SK-N-SH (cell line): Measurements from ENCODE around the gene VARS1. TPM values are rescaled to one million over a fixed set of nuclear protein-coding genes. Genes with fewer than 3 reads are reported as not detected.
A peak's percentile ranks its signal among the peaks of the same experiment; 100 is the strongest.
"Not testable (repeated sequence)": the region's sequence is repeated elsewhere in the genome, so short reads cannot be mapped to it uniquely, and the experiment has no call there.

Experiments used
- CTCF ChIA-PET: fragments of 300-600, 350-600 bp; formaldehyde crosslinking; extraction: SDS; loops from one replicate; lab custom pipeline; 2021; lab: Yijun Ruan, JAX
- POLR2A ChIA-PET: fragments of 350-600 bp; sonication (Branson Sonifier 250); formaldehyde crosslinking; extraction: SDS; loops from one replicate; lab custom pipeline; 2020; ENCODE audit warnings: antibody characterized with exemption, inconsistent platforms; lab: Yijun Ruan, JAX
- DNase-seq: peaks from one replicate; pipeline ENCODE4 v3.0.0; 2012
- H2AFZ ChIP-seq: fragments of 200-600 bp; sonication (generic); 2 replicates; pipeline ENCODE4 v1.8.1; 2016; ENCODE audit warnings: antibody characterized with exemption, mild to moderate bottlenecking, low read depth
- H3F3A ChIP-seq: fragments of 200-600 bp; sonication (generic); replicated peaks from 2 replicates; pipeline ENCODE3; 2016; ENCODE audit warnings: antibody characterized with exemption, mild to moderate bottlenecking; ENCODE audit not compliant: insufficient read depth
- H3K27ac ChIP-seq, 2 experiments: fragments of 200-500 bp in 1 of 2; fragments of 200-600 bp in 1 of 2; sonication (Bioruptor generic) in 1 of 2; sonication (generic), shearing (Covaris generic) in 1 of 2; 2 replicates each; pipeline versions ENCODE4 v1.5.1 to v1.6.1; 2014 to 2016; ENCODE audit warnings: low read depth in 2 of 2, inconsistent platforms in 1 of 2, low read length in 1 of 2, mild to moderate bottlenecking in 1 of 2, mixed read lengths in 1 of 2
- H3K27me3 ChIP-seq: fragments of 200-600 bp; sonication (generic), shearing (Covaris generic); 2 replicates; pipeline ENCODE4 v1.6.1; 2016; ENCODE audit warnings: mixed run types; ENCODE audit not compliant: insufficient read depth
- H3K36me3 ChIP-seq, 2 experiments: fragments of 200-500 bp in 1 of 2; fragments of 200-600 bp in 1 of 2; sonication (Bioruptor generic) in 1 of 2; sonication (generic) in 1 of 2; replicated peaks in 1 of 2; 2 replicates each; pipeline versions ENCODE3 to v1.5.1; 2014 to 2016; ENCODE audit warnings: low read length in 1 of 2, mild to moderate bottlenecking in 1 of 2; ENCODE audit not compliant: insufficient read depth in 2 of 2, control insufficient read depth in 1 of 2
- H3K4me1 ChIP-seq, 2 experiments: fragments of 200-500 bp in 1 of 2; fragments of 200-600 bp in 1 of 2; sonication (Bioruptor generic) in 1 of 2; sonication (generic), shearing (Covaris generic) in 1 of 2; 2 replicates each; pipeline versions ENCODE4 v1.5.1 to v1.6.1; 2014 to 2016; ENCODE audit warnings: low read depth in 1 of 2, low read length in 1 of 2, mixed run types in 1 of 2; ENCODE audit not compliant: insufficient read depth in 2 of 2, control insufficient read depth in 1 of 2
- H3K4me2 ChIP-seq: fragments of 200-600 bp; sonication (generic), shearing (Covaris generic); 2 replicates; pipeline ENCODE4 v1.6.1; 2017; ENCODE audit warnings: mixed run types
- H3K4me3 ChIP-seq, 2 experiments: fragments of 200-500 bp in 1 of 2; fragments of 200-600 bp in 1 of 2; sonication (Bioruptor generic) in 1 of 2; sonication (generic), shearing (Covaris generic) in 1 of 2; 2 replicates each; pipeline versions ENCODE4 v1.5.1 to v1.8.1; 2014 to 2016; ENCODE audit warnings: low read depth in 2 of 2, inconsistent platforms in 1 of 2, low read length in 1 of 2, mild to moderate bottlenecking in 1 of 2, mixed read lengths in 1 of 2, moderate library complexity in 1 of 2
- H3K79me2 ChIP-seq: fragments of 200-600 bp; sonication (generic); 2 replicates; pipeline ENCODE4 v1.8.1; 2017; ENCODE audit warnings: mild to moderate bottlenecking; ENCODE audit not compliant: insufficient read depth
- H3K9ac ChIP-seq: fragments of 200-600 bp; sonication (generic); 2 replicates; pipeline ENCODE4 v1.6.1; 2017; ENCODE audit warnings: mixed run types
- H3K9me2 ChIP-seq: fragments of 200-600 bp; sonication (generic); 2 replicates; pipeline ENCODE4 v1.6.1; 2017; ENCODE audit warnings: mixed run types
- H3K9me3 ChIP-seq: fragments of 200-600 bp; sonication (generic); 2 replicates; pipeline ENCODE4 v1.6.1; 2017; ENCODE audit warnings: mixed run types, mild to moderate bottlenecking, moderate library complexity
- H4K20me1 ChIP-seq: fragments of 200-600 bp; sonication (generic); 2 replicates; pipeline ENCODE4 v1.6.1; 2017; ENCODE audit warnings: mild to moderate bottlenecking, mixed run types; ENCODE audit not compliant: insufficient read depth
- CHD2 ChIP-seq: fragments of 150-350 bp; IDR thresholded peaks from 2 replicates; pipeline ENCODE4 v1.6.1; 2018; ENCODE audit warnings: low read length; ENCODE audit not compliant: partially characterized antibody
- FOSL2 ChIP-seq: IDR thresholded peaks from 2 replicates; pipeline ENCODE4 v1.4.0; 2012; ENCODE audit warnings: low read depth, mild to moderate bottlenecking, moderate library complexity, borderline replicate concordance
- JUND ChIP-seq: IDR thresholded peaks from 2 replicates; pipeline ENCODE4 v1.4.0; 2012
- NRF1 ChIP-seq: IDR thresholded peaks from 2 replicates; pipeline ENCODE4 v1.6.1; 2012; ENCODE audit warnings: low read depth, mild to moderate bottlenecking, low read length
- RAD21 ChIP-seq: IDR thresholded peaks from 2 replicates; pipeline ENCODE4 v1.6.1; 2012; ENCODE audit warnings: mild to moderate bottlenecking, low read length
- SMC3 ChIP-seq: IDR thresholded peaks from 2 replicates; pipeline ENCODE4 v1.6.1; 2012; ENCODE audit warnings: low read depth, low read length, improper control_type of control experiment
- TAF1 ChIP-seq: IDR thresholded peaks from 2 replicates; pipeline ENCODE4 v1.6.1; 2012; ENCODE audit warnings: low read depth, mild to moderate bottlenecking, low read length, moderate library complexity, borderline replicate concordance
- YY1 ChIP-seq: IDR thresholded peaks from 2 replicates; pipeline ENCODE4 v1.4.0; 2012; ENCODE audit warnings: low read depth, mild to moderate bottlenecking
- WGBS: methylation state at CpG from one replicate; pipeline ENCODE4 v1.1.6; 2017; ENCODE audit warnings: low lambda C conversion rate; 5-methylcytosine and 5-hydroxymethylcytosine counted together
- polyA plus RNA-seq, 3 experiments: library from polyadenylated mRNA; depleted of rRNA; stranded (reverse); fragments of >200 nt; gene quantifications; 2 replicates each; pipeline ENCODE4 v1.2.3, GENCODE V29; 2012
- TF ChIP-seq, protein P1 (sequence below): IDR thresholded peaks from 2 replicates; pipeline ENCODE4 v1.6.1; 2012; ENCODE audit warnings: mild to moderate bottlenecking, low read depth, low read length, moderate library complexity
- TF ChIP-seq, protein P2 (sequence below): IDR thresholded peaks from 2 replicates; pipeline ENCODE4 v1.4.0; 2012; ENCODE audit warnings: low read depth, borderline replicate concordance
- TF ChIP-seq, protein P3 (sequence below): IDR thresholded peaks from 2 replicates; pipeline ENCODE4; 2012

Gene VARS1
- polyA plus RNA-seq, 1 of the 3 experiments (the other 2 are of a cell fraction), result 35.1 TPM

DNA sequence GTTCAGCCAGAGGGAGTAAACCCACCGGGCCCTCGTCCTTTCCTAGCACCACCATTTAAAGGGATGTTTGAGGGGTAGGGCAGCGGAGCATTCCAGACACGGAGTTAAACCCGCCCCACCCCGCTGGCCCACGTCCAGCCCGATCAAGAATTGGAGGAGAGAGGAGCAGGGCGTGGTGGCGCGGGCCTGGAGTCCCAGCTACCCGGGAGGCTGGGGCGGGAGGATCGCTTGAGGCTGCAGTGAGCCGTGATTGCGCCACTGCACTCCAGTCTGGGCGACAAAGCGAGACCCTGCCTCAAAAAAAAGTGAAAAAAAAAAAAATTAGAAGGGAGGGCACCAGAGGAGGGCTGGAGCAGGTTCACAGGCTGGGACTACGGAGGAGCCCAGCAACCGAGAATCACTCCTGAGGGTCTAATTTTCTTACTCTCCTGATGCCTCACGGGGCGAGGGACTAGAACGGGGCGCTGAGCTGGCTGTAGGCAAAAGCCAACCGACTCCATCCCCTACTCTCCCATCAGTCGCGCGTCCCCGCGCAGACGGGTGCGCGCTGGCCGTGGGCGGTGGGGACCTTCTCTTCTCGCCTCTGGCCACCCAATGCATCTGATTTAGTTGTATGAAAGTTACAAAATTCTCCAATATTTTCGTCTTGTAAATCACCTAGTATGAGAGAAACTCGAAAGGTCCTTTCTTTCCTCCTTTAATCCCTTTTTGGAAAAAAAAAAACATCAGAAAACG, 25.9 kb upstream of the VARS1 start:
- Histone ChIP-seq H3K4me3 (peak overlapping the region; percentile 44; a peak in 3 of 4 replicates), H3K27ac (peak overlapping the region; percentile 48 to 64; a peak in 3 of 4 replicates), H3F3A (peaks cover 7% of the 10 kb centered on the region), H3K36me3 (no peaks in the 10 kb centered on the region), H3K9ac (peak overlapping the region; percentile 45), H2AFZ (peak overlapping the region; percentile 82), H3K4me2 (peak overlapping the region; percentile 70), H3K9me3 (no peaks in the 10 kb centered on the region), H3K4me1 (peaks cover 0 to 2% of the 10 kb centered on the region in 2 experiments; a peak in 1 of 4 replicates), H3K9me2 (no peaks in the 10 kb centered on the region), H3K27me3 (no peaks in the 10 kb centered on the region), H4K20me1 (no peaks in the 10 kb centered on the region), H3K79me2 (peaks cover 10% of the 10 kb centered on the region)
- POLR2A ChIA-PET, result no interaction called here
- TF ChIP-seq TAF1 (0 out of 2 replicates have a peak, but pooled peaks have one; percentile 42), RAD21 (no peak), CHD2 (no peak), YY1 (no peak), SMC3 (no peak), NRF1 (0 out of 2 replicates have a peak, but pooled peaks have one; percentile 15)
- 6% methylated on average over 6 of the region's 39 CpGs for WGBS
- peak; percentile 62 for DNase-seq
- CTCF ChIA-PET, result interaction anchor here (0.7 to 0.8 kb wide), 2 partner anchors 92 to 140 kb away, joined by 3 to 4 read pairs; partner anchors contain the start of genes DDAH2 and LY6G5C

DNA sequence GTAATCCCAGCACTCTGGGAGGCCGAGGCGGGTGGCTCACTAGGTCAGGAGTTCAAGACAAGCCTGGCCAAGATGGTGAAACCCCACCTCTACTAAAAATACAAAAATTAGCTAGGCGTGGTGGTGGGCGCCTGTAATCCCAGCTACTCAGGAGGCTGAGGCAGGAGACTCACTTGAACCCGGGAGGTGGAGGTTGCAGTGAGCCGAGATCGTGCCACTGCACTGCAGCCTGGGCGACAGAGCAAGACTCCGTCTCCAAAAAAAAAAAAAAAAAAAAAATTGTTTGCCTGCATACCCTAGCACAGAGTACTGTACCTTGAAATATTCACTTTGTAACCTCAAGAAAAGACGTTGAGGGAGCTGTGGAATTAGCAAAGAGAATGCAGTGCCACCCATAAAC, 24.8 kb upstream of the VARS1 start:
- H3F3A ChIP-seq, H3K9me3 ChIP-seq, H3K4me3 ChIP-seq, H3K27ac ChIP-seq, DNase-seq, H3K36me3 ChIP-seq, H3K4me2 ChIP-seq, H3K9me2 ChIP-seq, H4K20me1 ChIP-seq, POLR2A ChIA-PET, H3K27me3 ChIP-seq, H3K9ac ChIP-seq, H3K4me1 ChIP-seq, H2AFZ ChIP-seq: not testable (repeated sequence)
- CTCF ChIA-PET, result interaction anchor here (0.7 kb wide), 1 partner anchor 127 kb away, joined by 3 read pairs; no protein-coding TSS in a partner anchor
- peaks cover 10% of the 10 kb centered on the region for H3K79me2 ChIP-seq
- 90% methylated on average over 10 of the region's 10 CpGs for WGBS

DNA sequence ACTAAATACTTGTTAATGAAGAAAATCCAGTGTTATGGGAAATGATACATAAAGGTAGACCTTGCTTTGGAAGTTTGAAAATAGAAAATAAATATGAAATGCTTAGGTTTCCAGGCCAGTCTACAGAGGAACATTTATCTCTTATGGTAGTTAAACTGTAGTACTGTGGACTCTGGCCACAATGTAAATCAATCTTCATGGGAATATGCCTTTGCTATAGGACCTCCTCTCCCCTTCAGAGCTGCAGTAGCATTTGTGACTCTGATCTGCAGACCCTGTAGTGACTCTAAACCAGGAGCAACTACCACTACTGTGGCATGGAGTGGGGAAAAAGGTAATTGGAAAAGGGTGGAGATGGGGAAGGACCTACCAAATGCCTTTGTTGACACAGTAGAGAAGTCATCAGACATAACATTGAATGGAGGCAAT, 24.3 kb upstream of the VARS1 start:
- Histone ChIP-seq H3K79me2 (peaks cover 10% of the 10 kb centered on the region), H3K9ac (no peak overlapping the region), H3K9me3 (no peaks in the 10 kb centered on the region), H3F3A (peaks cover 10% of the 10 kb centered on the region), H4K20me1 (no peaks in the 10 kb centered on the region), H2AFZ (no peak overlapping the region), H3K27me3 (no peaks in the 10 kb centered on the region), H3K4me3 (no peak overlapping the region), H3K4me2 (no peak overlapping the region), H3K4me1 (no peaks in the 10 kb centered on the region; a peak in 1 of 4 replicates), H3K27ac (no peak overlapping the region), H3K36me3 (no peaks in the 10 kb centered on the region), H3K9me2 (no peaks in the 10 kb centered on the region)
- TF ChIP-seq, protein P1, sequence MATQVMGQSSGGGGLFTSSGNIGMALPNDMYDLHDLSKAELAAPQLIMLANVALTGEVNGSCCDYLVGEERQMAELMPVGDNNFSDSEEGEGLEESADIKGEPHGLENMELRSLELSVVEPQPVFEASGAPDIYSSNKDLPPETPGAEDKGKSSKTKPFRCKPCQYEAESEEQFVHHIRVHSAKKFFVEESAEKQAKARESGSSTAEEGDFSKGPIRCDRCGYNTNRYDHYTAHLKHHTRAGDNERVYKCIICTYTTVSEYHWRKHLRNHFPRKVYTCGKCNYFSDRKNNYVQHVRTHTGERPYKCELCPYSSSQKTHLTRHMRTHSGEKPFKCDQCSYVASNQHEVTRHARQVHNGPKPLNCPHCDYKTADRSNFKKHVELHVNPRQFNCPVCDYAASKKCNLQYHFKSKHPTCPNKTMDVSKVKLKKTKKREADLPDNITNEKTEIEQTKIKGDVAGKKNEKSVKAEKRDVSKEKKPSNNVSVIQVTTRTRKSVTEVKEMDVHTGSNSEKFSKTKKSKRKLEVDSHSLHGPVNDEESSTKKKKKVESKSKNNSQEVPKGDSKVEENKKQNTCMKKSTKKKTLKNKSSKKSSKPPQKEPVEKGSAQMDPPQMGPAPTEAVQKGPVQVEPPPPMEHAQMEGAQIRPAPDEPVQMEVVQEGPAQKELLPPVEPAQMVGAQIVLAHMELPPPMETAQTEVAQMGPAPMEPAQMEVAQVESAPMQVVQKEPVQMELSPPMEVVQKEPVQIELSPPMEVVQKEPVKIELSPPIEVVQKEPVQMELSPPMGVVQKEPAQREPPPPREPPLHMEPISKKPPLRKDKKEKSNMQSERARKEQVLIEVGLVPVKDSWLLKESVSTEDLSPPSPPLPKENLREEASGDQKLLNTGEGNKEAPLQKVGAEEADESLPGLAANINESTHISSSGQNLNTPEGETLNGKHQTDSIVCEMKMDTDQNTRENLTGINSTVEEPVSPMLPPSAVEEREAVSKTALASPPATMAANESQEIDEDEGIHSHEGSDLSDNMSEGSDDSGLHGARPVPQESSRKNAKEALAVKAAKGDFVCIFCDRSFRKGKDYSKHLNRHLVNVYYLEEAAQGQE, result no peak
- TF ChIP-seq JUND, result no peak
- no peak for TF ChIP-seq YY1
- TF ChIP-seq, protein P2, sequence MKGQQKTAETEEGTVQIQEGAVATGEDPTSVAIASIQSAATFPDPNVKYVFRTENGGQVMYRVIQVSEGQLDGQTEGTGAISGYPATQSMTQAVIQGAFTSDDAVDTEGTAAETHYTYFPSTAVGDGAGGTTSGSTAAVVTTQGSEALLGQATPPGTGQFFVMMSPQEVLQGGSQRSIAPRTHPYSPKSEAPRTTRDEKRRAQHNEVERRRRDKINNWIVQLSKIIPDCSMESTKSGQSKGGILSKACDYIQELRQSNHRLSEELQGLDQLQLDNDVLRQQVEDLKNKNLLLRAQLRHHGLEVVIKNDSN, result no peak
- no peak for TF ChIP-seq FOSL2
- TF ChIP-seq, protein P3, sequence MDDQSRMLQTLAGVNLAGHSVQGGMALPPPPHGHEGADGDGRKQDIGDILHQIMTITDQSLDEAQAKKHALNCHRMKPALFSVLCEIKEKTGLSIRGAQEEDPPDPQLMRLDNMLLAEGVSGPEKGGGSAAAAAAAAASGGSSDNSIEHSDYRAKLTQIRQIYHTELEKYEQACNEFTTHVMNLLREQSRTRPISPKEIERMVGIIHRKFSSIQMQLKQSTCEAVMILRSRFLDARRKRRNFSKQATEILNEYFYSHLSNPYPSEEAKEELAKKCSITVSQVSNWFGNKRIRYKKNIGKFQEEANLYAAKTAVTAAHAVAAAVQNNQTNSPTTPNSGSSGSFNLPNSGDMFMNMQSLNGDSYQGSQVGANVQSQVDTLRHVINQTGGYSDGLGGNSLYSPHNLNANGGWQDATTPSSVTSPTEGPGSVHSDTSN, result no peak
- POLR2A ChIA-PET, result no interaction called here
- no peak for DNase-seq
- CTCF ChIA-PET, result interaction anchor here (0.7 kb wide), 1 partner anchor 126 kb away, joined by 3 read pairs; no protein-coding TSS in a partner anchor
